Upper lobe of right lung (tissue), 1 donor: ENCODE results near the gene PLCB1. TPM values are rescaled to one million over a fixed set of nuclear protein-coding genes. Genes with fewer than 3 reads are reported as not detected.

Source experiments
- ATAC-seq: fragments of 200-7000 bp; cut with Tn5 transposase; one replicate; pipeline ENCODE4 v1.9.1; 2020; ENCODE audit warnings: mild to moderate bottlenecking, moderate library complexity
- DNase-seq: peaks from one replicate; pipeline ENCODE4 v3.0.0-alpha.2; 2020
- H3K27ac ChIP-seq: fragments of 200-600 bp; one replicate; pipeline ENCODE4 v1.8.0; 2022
- H3K27me3 ChIP-seq: fragments of 200-600 bp; one replicate; pipeline ENCODE4 v1.8.0; 2022; ENCODE audit warnings: mild to moderate bottlenecking
- H3K36me3 ChIP-seq: fragments of 200-600 bp; one replicate; pipeline ENCODE4 v1.8.0; 2022
- H3K4me1 ChIP-seq: fragments of 200-600 bp; one replicate; pipeline ENCODE4 v1.8.0; 2022
- H3K4me3 ChIP-seq: fragments of 200-600 bp; one replicate; pipeline ENCODE4 v1.8.0; 2022; ENCODE audit warnings: mild to moderate bottlenecking
- H3K9me3 ChIP-seq: fragments of 200-600 bp; one replicate; pipeline ENCODE4 v1.8.0; 2022
- intact Hi-C: fragments of 100-400 bp; cut with DNase I; formaldehyde crosslinking; loops from one replicate; pipeline ENCODE4 v1.11.0; 2022
- total RNA-seq: library from RNA; stranded (reverse); fragmentation: NEBNext Ultra II Directional; extraction: Animal tissue kit (Norgen Biotek cat#: 25700); gene quantifications from one replicate; pipeline ENCODE4 v1.2.1, GENCODE V29; 2021
- TF ChIP-seq, protein P1 (sequence below): fragments of 200-600 bp; IDR thresholded peaks from one replicate; pipeline ENCODE4 v1.8.0; 2022; ENCODE audit warnings: antibody characterized with exemption
- donor health status: DM: no; HTN: yes; CAD: no; lungs with severe emphysema.

The PLCB1 gene
- total RNA-seq, 1 donor from 2014 or later, result 12.4 TPM

DNA sequence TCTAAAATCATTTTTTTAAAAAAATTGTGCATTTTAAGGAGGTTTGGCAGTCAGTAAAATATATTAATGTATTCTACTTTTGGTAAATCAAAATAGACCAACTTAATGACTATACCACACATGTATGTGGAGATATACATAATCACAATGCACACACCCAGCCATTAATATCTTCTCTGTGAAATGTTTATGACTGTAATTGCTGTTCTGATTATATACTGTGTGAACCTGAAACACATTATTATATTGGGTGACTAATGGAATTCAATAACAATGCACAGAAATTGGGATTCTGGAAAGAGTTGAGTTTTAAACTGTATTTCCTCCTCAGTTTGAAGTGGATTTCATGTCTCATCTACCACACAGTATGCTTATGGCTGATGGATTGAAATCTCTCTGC, 233.6 kb downstream of the PLCB1 start:
- intact Hi-C loops, result no loop called here
- no peaks in the 10 kb centered on the region for H3K9me3 ChIP-seq
- no peaks in the 10 kb centered on the region for H3K4me1 ChIP-seq
- no peaks in the 10 kb centered on the region for H3K36me3 ChIP-seq
- DNase-seq, result no peak
- H3K27ac ChIP-seq, result no peak overlapping the region
- ATAC-seq, result no peak
- TF ChIP-seq, protein P1, sequence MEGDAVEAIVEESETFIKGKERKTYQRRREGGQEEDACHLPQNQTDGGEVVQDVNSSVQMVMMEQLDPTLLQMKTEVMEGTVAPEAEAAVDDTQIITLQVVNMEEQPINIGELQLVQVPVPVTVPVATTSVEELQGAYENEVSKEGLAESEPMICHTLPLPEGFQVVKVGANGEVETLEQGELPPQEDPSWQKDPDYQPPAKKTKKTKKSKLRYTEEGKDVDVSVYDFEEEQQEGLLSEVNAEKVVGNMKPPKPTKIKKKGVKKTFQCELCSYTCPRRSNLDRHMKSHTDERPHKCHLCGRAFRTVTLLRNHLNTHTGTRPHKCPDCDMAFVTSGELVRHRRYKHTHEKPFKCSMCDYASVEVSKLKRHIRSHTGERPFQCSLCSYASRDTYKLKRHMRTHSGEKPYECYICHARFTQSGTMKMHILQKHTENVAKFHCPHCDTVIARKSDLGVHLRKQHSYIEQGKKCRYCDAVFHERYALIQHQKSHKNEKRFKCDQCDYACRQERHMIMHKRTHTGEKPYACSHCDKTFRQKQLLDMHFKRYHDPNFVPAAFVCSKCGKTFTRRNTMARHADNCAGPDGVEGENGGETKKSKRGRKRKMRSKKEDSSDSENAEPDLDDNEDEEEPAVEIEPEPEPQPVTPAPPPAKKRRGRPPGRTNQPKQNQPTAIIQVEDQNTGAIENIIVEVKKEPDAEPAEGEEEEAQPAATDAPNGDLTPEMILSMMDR, result no peak
- H3K4me3 ChIP-seq, result no peak overlapping the region
- no peaks in the 10 kb centered on the region for H3K27me3 ChIP-seq

DNA sequence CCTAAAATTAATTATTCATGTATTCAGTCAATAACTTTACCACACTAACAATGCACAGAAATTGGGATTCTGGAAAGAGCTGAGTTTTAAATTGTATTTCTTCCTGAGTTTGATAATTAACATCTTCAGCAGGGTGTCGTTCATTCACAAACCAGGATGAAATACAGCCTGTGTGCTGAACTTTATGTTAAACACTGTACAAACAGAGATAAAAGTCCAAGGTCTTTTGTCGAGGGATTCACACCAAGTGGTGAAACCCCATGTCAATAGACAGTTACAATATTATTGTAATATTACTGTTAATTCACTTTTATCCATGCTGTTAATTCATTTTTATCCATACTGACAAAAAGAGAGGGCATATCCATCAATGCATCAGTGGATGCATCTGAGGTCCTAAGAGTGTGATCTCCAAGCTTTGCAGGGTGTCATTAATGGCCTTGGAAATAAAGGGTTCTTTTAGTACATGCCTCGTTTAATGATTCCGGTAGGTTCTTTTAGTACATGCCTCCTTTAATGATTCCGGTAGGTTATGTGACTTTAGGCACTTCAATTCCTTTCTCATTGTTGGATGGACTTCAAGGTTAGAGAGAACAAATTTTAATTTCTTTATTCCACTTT, 234.3 kb downstream of the PLCB1 start:
- Histone ChIP-seq H3K9me3 (no peaks in the 10 kb centered on the region), H3K4me1 (no peaks in the 10 kb centered on the region), H3K27me3 (no peaks in the 10 kb centered on the region), H3K36me3 (no peaks in the 10 kb centered on the region), H3K4me3 (no peak overlapping the region), H3K27ac (no peak overlapping the region)
- DNase-seq (no peak), ATAC-seq (no peak)
- intact Hi-C loops, result no loop called here
- TF ChIP-seq, protein P1, result no peak

DNA sequence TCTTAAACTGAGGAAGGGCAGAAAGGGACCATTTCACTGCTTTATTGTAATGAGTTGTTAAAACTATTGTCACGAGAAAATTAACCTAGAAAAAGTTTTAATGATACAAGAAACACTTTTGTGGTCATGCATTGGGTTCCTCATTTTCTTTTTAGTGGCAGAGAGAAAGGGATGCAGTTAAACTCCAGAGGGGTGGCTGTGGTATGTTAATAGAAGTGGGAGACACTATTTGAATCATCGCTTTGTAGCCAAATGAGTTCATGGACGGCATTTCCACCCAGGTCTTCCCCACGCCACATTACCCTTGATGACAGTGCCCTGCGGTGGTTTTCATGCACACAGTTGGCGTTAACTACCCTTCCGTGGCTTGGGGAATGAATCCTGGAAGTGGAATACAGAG, 235.6 kb downstream of the PLCB1 start:
- intact Hi-C loops, result no loop called here
- TF ChIP-seq, protein P1, result no peak
- ATAC-seq (no peak), DNase-seq (no peak)
- no peaks in the 10 kb centered on the region for H3K27me3 ChIP-seq
- H3K27ac ChIP-seq, result no peak overlapping the region
- no peaks in the 10 kb centered on the region for H3K9me3 ChIP-seq
- H3K4me3 ChIP-seq, result no peak overlapping the region
- H3K4me1 ChIP-seq, result no peaks in the 10 kb centered on the region
- H3K36me3 ChIP-seq, result no peaks in the 10 kb centered on the region

DNA sequence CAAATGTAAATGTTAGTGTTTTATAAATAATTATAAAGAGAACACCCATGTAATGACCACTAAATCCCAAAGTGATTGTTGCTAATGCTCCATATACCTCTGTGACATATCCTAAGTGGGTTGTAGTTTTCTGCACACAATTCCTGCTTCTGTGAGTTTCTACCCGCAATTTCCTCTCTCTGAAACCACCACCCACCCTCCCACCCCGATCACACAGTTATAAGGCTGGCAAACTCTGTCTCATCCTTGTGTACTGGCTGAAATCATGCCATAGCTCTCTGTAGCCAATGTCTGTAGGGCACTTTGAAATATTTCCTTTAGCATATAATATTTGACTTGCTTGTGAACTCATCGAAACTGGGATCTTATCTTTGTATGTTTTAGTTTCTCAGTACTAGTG, 236.6 kb downstream of the PLCB1 start:
- TF ChIP-seq, protein P1, result no peak
- no peaks in the 10 kb centered on the region for H3K9me3 ChIP-seq
- intact Hi-C loops, result no loop called here

DNA sequence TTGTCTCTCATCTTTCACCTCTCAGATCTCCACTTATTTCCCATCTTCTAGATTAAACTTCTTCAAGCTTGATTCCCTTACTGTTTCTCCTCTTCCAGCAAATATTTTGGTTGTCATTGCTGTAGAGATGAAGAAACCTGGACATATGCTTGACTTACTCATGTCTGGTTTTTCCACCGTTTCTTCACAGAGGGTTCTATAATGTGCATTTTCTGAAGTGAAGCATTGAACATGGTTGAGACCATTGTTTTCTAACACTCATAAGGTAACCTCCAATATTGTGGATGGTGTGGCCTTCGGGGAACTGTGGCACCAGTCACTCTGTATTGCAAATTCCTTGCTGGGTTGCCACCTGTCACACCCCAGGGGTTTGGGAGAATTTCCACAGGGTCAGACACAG, 237.2 kb downstream of the PLCB1 start:
- Histone ChIP-seq H3K4me1 (no peaks in the 10 kb centered on the region), H3K4me3 (no peak overlapping the region), H3K27me3 (no peaks in the 10 kb centered on the region), H3K36me3 (no peaks in the 10 kb centered on the region), H3K27ac (no peak overlapping the region), H3K9me3 (no peaks in the 10 kb centered on the region)
- intact Hi-C loops, result no loop called here
- no peak for ATAC-seq
- no peak for DNase-seq
- TF ChIP-seq, protein P1, result no peak

More for the DNA sequence above, 236.6 kb downstream of the PLCB1 start:
- Histone ChIP-seq H3K4me3 (no peak overlapping the region), H3K27ac (no peak overlapping the region), H3K36me3 (no peaks in the 10 kb centered on the region), H3K4me1 (no peaks in the 10 kb centered on the region), H3K27me3 (no peaks in the 10 kb centered on the region)
- DNase-seq (no peak), ATAC-seq (no peak)

DNA sequence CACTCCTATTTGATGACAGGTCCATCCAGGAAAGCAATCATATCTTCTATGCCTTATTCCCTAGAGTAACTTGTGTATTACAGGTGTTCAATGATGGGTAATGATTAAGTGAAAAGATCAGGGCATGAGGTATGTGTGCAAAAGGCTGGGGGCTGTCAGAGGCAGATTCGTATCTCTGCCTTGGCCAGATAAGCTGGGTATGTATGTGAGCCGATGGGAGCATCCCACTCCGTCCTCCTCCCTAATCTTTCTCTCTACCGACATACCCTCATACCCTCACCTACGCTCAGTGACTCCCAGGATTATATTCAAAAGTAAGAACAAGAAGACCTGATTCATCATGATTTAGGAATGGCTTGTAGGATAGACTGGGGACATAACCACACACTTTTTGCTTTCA, 238.7 kb downstream of the PLCB1 start:
- no peak for ATAC-seq
- intact Hi-C loops, result no loop called here

More for the DNA sequence above, 238.7 kb downstream of the PLCB1 start:
- TF ChIP-seq, protein P1, result no peak
- Histone ChIP-seq H3K4me3 (no peak overlapping the region), H3K36me3 (no peaks in the 10 kb centered on the region), H3K27ac (no peak overlapping the region), H3K4me1 (no peaks in the 10 kb centered on the region), H3K9me3 (no peaks in the 10 kb centered on the region), H3K27me3 (no peaks in the 10 kb centered on the region)
- DNase-seq, result no peak
